HG02840 (cell line): ENCODE data around the gene CYP26B1.

ENCODE experiments used
- ATAC-seq: cut with Tn5 transposase; IDR thresholded peaks from one replicate; pipeline ENCODE4 v1.9.1; 2021; ENCODE audit warnings: mild to moderate bottlenecking, moderate library complexity, moderate number of reproducible peaks; ENCODE audit not compliant: unreplicated experiment, low FRiP score

Gene CYP26B1

DNA sequence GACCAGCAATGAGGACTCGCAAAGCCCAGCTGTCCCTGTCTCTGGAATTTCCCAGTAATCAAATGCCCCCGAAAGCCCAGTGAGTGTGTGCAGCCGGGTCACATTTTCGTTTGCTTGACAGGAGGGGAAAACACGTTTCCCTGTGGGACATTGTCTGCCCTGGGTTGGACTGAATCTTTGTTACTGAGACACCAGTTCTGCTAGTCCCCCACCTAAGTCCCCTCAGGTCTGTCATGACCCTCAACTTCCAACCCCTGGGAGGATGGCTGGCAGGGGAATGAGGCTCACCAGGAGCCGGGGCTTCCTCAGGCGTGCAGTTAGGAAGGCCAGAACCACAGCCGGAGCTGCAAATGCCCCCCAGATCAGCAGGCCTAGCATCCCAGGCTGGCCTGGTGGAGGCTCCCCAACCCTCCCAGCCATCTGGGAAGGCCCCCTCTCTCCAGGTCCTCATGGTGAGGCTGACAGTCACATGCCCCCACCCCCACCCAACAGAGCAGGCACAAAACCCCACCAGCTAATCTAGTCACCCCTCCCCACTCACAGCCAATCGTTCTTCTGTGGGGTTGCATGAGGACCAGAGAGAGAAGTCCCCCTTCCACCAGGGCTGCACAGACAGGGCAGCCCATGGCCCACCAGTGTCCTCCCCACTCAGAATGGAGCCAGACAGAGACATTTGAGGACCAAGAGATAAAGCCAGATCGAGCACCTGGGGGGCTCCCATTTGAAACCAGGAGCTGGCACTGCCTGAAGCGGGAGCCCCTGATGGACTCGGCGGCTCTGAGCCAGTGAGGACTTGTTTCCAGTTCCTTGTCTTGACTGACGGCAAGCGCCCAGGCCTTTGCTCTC, 33.6 kb downstream of the CYP26B1 start:
- ATAC-seq: no peak

DNA sequence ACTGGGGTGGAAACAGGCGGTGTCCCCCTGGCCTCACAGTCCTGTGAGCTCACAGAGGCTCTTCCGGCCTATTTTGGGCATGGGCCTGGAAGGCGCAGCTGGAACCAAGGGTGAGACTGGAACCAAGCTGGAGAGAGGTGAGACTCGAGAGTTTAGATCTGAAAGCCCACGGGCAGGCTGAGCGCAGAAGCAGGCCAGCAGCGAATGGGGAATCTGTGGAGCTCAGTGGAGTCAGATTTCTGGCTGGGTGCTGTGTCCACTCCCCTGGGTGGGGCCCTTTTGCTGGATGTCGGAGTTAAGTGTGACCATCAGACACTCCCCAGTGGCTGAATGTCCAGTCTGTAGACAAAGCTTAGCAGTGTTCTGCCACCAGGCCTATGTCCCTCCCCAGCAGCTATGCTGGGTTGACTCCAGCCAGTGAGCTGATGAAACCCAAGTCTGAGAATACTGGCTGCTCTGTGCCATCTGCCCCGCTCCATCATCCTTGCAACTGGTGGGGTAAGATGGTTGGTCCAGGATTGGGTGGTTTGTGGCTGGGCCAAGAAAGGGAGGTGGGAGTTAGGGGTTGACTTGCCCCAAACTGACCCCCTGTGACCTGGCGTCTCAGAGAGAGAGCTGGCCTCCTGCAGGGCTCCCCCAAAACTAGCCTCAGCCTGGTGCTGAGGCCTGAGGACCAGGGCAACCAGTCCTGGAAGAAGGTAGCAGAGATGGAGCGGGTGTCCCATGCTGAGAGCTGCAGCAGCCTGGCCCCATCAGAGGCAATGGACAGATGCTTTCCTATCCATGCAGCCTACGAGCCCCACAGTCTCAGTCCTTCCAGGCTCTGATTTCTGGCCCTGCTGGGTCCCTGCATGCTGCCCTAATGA, 34.4 kb downstream of the CYP26B1 start:
- no peak for ATAC-seq

DNA sequence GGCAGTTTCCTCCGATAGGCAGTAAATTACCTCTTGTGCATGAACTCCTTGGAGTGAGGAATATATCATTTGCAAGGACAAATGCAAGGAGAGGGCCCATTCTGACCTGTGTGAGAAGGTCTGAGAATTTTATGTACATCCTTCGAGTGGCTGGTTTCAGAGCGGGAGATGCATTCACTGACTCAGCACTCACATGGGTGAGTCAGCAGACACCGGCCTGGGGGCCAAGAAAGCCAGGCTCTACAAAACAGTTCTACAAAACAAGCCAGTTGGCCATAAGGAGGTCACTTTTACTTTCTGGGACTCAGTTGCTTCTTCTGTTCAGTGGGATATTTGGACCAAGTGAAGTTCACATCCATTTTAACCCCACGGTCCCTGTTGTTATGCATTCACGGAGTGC, 35.3 kb downstream of the CYP26B1 start:
- no peak for ATAC-seq

DNA sequence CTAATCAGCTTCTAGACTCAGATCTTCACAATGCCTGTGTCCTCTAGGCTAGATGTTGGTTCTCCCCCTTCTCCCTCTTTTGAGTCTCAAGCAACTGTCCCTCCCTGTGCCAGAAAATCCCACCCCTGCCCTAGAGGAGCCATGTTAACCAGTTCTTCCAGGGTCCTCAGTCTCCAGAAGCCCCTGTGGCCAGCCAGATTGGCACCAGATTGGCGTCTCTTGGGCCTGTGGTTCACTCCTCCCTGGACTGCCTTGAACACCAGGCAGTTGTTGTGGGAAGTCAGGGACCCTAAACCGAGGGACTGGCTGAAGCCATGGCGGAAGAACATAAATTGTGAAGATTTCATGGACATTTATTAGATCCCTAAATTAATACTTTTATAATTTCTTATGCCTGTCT, 36.6 kb downstream of the CYP26B1 start:
- no peak for ATAC-seq

DNA sequence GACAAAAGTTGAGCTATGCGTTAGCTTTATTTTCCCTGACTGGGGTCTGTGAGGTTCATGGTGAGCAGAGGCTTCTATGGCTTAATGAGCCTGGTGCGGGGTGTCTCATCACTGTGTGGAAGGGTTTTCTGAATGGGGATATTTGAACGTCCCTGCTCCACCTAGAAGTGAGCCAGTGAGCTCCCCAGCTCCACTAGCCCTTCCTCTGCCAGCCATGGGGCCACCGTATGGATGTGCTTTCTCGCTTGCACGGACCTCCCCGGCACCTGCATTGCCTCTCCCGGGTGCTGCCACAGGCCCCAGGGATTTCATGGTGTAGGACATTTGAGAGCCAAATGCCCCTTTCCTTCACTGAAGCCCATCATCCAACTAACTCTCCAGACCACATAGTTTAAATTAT, 37.8 kb downstream of the CYP26B1 start:
- ATAC-seq: no peak

DNA sequence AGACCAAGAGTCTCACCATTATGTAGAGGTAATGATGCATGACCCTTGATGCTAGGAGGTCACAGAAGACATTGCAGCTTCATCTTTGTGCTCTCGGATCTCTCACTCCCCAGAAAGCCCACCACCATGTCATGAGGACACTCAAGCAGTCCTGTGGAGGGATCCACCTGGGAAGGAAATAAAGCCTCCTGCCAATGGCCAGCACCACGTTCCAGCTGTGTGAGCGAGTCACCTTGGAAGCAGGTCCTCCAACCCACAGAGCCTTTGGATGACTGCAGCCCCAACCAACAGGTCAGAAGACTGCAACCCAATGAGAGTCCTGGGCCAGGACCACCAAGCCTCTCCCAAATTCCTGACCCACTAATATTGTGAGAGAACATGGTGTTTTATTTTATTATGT, 38.4 kb downstream of the CYP26B1 start:
- no peak for ATAC-seq

DNA sequence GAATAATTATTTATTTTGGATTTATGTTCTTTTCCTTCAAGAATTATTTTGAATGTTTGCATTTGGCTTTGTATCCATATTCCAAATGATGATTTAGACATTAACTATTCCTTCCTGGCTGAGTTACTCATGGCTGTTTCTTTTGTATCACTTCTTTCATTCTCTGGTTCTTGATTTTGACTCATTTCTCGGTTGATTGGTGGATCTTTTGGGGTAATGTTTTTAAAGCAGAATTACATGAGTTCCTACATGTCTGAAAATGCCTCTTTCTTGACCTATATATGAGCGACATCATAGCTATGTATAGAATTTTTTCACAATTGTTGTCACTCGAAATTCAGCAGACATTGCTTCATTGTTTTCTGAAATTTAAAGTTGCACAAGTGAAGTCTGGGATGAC, 39.5 kb downstream of the CYP26B1 start:
- no peak for ATAC-seq

DNA sequence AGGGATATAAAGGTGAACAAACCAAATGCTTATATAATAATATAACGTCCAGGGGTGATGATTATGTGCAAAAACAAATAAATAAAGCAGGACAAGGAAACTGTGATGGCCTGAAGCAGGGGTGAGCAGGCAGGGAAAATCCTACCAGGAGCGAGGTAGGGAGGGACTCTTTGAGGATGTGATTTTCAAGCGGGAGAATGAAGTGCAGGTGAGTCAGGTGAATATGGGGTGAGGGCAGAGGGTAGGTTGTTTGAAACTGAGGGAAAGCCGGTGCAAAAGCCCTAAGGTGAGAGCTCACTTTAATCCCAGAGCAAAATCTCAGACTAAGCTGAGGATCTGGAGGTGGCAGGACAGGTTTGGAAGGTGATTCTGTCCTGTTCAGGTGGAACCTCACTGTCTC, 40.7 kb downstream of the CYP26B1 start:
- no peak for ATAC-seq

DNA sequence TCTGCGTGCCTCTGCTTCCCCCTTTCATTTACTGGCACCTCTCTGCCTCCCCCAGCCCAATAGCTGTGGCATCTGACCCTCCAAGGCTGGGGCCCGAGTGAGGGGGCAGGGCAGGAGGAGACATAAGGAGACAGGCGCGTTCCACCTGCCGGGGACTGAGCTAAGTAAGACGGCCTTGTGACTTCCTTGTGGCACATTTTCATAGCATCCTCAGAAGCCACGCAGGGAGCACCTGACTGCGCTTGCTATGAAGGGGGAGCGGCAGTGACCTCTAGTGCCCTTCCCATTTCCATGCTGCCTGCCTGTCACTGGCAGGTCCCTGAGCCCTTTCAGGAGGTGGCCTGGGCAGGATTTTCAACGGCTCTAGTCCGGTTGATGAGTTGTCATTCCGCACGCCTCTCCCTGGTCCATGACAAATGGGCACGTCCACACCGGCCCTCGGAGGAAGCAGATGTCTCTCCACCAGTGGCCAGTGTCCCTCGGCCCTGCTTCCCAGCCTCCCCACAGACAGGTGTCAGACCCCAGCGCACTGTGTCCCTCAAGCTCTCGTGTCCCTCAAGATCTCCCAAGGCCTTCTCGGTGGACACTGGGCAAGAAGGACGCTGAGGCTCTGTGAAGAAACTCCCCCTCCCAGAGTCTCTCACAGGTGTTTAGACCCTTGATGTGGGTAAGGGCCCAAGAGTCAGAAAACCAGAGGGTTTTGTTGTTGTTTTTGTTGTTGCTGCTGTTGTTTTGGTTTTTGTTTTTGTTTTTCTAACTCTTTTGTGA, 42.7 kb downstream of the CYP26B1 start:
- ATAC-seq: no peak

DNA sequence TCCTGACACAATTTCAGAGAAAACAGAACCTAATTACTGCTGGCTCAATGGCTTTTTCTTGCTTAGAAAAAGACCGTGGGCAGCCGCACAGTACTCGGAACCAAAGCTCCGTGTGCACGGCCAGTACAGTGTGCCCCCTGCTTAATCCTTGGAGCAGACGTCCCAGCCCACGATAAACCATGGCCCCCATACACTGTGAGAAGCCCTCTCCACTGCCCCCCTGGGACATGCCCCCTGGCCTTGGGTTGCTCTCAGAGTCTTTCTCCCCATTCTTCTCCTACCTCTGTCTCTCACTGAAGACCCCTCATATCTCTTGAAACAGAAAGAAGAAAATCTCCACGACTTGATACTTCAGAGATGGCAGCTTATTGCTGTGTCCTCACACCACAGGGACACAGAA, 44.0 kb downstream of the CYP26B1 start:
- no peak for ATAC-seq

DNA sequence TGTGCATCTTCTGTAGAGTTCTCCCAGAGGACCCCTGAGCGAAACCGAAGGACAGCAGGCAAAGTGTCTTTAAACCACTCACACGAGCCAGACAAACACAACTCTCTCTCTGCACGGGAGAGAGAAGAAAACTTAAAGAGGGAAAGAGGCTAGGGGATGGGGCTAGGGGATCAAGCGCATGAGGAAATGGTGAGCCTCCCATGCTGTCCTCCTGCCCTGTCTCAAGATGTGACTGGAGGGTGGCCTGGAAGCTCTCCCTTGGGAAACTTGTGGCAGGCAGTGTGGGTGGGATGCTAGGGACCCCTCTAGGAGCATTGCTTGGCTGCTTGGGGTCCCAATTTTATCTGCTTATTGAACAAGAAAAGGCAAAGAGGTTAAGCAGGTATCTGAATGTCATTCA, 44.5 kb downstream of the CYP26B1 start:
- ATAC-seq: no peak

DNA sequence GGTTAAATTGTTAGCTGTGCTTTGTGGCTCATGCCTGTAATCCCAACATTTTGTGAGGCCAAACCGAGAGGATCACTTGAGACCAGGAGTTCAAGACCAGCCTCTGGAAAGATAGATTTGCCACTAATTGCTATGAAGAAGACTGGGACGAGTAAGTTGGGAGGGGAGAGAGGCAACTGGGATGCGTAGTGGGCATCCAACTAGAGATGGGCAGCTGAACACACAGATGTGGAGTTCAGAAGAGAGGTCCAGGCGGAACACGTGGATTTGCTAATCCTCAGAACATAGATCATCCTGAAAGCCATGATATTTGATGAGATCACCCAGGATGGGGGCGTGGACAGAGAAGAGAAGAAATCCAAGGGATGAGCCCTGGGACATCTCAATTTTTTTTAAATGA, 48.7 kb downstream of the CYP26B1 start:
- no peak for ATAC-seq

DNA sequence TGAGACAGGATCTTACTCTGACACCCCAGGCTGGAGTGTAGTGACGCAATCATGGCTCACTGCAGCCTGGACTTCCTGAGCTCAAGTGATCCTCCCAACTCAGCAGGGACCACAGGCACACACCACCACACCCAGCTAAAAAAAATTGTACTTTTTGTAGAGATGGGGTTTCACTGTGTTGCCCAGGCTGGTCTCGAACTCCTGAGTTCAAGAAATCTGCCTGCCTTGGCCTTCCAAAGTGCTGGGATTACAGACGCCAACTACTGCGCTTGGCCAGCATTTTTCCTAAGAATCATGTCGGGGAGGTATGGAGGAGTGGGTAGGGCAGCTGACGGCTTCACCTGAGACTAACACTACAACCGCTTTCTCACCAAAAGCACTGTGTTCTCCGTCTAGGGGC, 50.4 kb downstream of the CYP26B1 start:
- no peak for ATAC-seq

DNA sequence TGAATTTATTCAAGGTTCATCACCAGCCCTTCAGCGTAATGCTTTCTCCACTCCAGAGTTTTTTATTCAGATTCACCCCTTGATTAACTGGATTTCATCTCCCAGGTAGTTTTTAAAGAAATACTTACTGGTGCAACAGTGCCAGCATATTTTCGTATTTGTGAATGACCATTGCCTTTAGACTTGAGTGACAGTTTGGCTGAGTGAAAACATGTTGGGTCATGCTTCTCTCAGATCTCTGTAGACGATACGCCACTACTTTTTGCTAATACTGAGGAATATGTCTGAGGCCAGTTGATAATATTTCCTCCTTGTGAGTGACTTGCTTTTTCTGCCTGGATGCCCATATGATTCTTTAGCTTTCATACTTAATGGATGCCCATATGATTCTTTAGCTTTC, 51.5 kb downstream of the CYP26B1 start:
- no peak for ATAC-seq

DNA sequence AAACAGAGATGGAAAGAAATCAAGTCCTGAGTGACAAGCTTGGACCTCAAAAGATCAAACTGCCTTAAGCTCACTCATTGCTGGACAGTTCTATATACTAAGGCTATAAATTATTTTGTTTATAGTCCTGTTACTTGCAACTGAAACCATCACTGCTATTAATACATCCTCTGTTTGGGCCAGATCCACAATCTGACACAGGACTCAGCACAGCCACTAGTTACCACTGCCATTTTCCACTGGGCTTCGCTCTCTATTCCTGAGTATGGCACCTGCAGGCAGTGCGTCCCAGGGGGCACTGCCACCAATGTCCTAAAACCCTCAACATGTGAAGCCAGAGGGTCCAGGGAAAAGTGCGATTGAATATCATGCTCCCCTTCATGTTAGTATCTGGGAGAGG, 52.3 kb downstream of the CYP26B1 start:
- no peak for ATAC-seq

DNA sequence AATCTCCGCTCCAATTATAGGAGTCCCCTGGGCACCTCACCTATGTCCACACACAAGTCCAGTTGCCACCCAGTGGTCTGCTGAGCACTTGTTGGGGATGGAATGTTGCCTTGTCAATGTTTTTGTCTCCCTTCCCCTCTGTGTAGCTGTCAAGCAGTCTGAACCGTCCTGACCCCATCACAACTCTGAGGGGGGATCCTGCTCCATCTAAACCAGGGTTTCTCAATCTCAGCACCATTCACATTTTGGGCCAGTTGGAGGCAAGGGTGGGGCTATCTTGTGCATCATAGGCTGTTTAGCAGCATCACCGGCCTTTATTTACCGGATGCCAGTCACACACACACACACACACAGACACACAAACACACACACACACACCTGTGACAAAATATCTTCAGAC, 53.0 kb downstream of the CYP26B1 start:
- no peak for ATAC-seq

DNA sequence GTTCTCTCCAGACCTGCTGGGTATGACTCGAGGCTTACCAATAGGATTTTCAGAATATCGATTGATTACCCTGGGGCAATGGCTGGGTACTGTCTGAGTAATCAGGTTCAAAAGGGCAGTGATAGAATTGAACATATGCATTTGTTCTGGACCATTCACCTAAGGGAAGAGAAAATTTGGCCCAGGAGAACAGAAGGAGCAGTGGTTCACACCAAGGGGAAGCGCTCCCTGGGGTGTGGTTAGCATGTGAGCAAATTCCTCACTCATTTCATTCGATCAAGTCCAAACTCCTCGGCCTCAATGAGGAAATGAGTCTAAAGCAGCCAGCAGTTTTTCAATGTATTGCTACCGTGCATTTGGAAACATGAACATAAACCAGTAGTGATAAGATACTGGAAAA, 55.6 kb downstream of the CYP26B1 start:
- ATAC-seq: no peak

DNA sequence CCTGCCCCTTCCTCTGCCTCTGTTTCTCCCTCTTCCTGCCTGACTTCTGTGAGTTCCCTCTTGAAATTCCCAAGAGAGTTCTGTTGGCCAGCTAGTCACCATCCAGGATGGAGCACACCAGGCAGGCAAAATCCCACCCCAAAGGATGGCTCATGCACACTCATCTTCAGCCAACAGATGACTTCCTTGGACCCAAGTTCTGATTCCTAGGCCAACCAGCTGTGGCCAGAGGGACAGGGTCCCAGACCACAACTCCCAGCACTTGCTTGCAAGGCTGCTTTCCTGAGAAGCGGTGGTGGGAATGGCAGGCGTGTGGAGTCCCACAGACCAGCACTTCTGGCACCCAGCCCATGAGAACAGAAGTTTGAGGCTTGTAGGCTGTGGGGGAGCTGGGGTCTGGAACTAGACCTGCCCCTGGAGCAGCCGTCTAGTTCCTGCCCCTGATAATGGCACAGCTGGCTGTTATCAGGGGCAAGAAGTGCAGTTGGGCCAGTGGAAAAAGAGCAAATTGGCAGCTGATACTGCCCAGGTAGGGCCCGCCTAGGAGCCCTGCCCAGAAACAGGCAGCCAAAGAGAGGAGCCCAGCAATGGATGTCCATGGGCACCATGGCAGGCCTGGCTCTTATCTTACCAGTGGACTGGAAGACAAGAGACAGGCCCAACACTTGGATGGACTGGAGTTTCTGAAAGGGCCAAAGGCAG, 56.7 kb downstream of the CYP26B1 start:
- no peak for ATAC-seq

DNA sequence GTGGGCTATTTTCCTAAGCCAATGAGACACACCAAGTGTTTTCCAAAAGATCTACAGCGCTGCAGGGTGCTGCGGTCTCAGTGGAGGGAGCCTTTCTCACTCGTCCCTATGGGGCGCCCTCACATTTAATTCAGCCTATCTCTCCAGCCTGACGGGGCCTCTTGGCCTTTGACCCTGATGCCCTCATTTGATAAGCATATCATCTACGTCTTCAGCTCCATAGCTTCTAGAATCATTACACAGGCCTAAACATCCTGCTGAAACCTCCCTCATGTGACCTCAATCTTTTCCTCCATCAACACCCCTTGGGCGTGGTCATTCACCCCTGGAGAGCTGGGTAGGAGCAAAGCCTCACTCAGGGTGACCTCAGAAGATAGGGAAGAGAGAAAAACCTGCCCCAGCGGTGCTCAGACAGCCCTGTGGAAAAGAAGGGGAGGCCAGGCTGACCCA, 57.4 kb downstream of the CYP26B1 start:
- no peak for ATAC-seq

DNA sequence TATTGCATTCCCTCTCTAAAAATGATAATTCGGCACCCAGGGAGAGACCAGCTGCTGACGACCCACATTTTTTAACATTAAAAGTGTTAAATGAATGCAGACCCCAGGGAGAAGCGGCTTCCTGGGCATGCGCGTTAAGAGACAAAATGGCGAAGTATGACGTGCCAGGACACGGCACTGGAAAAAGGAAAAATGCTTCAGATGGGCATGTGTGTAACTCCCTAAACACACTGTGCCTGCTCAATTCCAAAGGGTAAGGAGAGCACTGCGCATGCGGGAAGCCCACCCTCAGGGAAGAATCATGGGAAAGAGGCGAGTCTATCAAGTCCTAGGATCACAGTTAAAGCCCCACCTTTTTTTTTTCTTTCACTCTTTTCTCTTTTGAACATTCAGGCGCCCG, 58.1 kb downstream of the CYP26B1 start:
- no peak for ATAC-seq
